HG03039 (cell line): ENCODE results near the gene UBE2E1.
A peak's percentile ranks its signal among the peaks of the same experiment; 100 is the strongest.

Experiments used
- ATAC-seq: cut with Tn5 transposase; IDR thresholded peaks from one replicate; pipeline ENCODE4 v1.9.1; 2021; ENCODE audit warnings: mild to moderate bottlenecking, moderate library complexity; ENCODE audit not compliant: unreplicated experiment

Gene UBE2E1

GRCh38 chr3:23819599-23820360 lies 14.0 kb downstream of the UBE2E1 start:
- no peak for ATAC-seq

DNA sequence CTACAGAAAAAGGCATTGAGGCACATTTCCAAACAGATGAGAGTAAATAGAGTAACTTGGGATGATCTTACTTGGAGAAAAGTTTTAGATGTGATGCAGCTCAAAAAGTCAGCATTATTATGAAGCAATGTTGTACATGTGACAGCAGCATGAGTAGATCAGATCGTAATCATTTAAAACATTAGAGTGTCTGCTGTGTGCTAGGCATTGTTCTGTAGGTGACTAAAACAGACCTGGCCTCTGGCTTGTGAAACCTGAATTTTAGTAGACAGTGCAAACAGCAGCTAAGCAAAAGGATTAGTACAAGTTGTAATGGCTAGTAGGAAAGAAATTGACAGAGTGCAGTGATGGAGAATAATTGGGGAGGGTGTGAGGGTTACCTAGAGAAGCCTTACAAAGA lies 15.1 kb downstream of the UBE2E1 start:
- no peak for ATAC-seq

GRCh38 chr3:23821858-23822257 lies 16.1 kb downstream of the UBE2E1 start:
- ATAC-seq, result no peak

GRCh38 chr3:23822559-23822958 lies 16.8 kb downstream of the UBE2E1 start:
- ATAC-seq, result no peak

- ATAC-seq, result no peak
These were observed 17.9 kb downstream of the UBE2E1 start for GRCh38 chr3:23823620-23824019.

- no peak for ATAC-seq
These were observed 19.1 kb downstream of the UBE2E1 start for GRCh38 chr3:23824699-23825444.

DNA sequence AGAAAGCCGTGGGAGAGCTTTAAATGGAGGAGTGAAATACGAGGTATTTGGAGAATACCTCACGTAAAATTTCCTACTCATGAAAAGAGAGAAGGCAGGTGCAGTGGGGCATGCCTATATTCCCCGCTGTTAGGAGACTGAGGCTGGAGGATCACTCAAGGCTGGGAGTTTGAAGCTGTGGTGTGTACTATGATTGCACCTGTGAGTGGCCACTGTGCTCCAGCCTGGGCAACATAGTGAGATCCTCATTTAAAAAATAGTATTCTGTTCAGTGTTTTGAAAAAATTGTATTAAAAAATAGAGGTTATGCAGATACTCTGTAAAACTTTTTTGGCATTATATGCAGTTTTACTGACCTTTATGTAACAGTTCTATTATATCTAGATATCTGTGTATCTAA lies 20.0 kb downstream of the UBE2E1 start:
- no peak for ATAC-seq

GRCh38 chr3:23826382-23827064 lies 20.8 kb downstream of the UBE2E1 start:
- no peak for ATAC-seq

DNA sequence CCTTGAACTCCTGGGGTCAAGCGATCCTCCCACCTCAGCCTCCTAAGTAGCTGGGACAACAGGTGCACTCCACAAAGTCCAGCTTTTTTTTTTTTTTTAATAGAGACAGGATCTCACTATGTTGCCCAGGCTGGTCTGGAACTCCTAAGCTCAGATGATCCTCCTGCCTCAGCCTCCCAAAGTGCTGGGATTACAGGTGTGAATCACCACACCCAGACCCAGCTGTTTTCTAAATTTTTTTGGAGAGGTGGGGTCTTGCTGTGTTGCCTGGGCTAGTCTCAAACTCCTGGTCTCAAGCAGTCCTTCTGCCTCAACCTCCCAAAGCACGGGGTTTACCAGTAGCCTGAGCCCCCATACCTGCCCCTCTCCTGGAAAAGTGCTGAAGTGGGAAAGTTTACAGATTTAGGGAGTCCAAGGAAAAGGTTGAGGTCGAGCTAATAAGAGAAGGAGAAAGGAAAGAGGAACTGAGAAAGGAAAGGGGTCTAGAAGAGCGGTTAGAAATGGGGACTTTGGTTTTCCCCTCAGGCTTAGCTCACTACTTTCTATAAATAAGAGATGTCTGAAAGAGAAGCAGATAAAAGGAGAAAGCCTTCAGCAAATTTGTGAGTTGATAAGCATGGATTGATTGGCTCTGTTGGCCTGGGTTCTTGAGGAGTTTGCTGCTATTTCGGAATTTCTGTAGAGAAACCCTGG lies 23.6 kb downstream of the UBE2E1 start:
- peak; percentile 47 for ATAC-seq

DNA sequence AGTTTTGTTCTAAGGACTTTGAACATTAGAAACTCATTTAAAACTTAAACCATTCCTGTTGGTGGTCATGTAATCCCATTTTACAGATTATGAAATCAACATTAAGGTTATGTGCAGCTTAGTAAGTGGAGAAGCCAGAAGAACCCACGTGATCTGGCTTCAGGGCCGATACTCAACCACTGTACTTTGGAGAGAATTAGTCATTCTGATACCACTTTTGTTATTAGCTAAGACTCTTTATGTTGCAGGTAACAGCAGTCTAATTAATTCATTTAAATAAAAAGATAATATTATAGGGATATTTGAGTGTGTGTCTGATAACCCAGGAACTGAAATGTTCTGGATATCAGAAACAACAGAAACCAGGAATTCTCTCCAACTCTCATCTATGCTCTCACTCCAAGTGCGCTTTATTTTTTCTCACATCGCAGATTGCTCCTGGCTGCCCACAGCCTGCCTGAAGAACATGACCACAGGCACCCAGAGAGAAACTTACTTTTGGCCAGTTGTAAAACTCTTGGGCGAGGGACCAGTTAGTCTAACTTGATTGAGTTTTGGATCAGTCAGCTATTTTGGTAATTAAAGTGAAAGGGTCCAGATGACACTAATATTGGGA lies 25.2 kb downstream of the UBE2E1 start:
- ATAC-seq, result peak; percentile 87

- peak; percentile 14 for ATAC-seq
These were observed 26.0 kb downstream of the UBE2E1 start for GRCh38 chr3:23831517-23832394.

GRCh38 chr3:23832523-23832922 lies 26.8 kb downstream of the UBE2E1 start:
- ATAC-seq, result no peak

- ATAC-seq, result no peak
These were observed 28.5 kb downstream of the UBE2E1 start for GRCh38 chr3:23834082-23834870.

DNA sequence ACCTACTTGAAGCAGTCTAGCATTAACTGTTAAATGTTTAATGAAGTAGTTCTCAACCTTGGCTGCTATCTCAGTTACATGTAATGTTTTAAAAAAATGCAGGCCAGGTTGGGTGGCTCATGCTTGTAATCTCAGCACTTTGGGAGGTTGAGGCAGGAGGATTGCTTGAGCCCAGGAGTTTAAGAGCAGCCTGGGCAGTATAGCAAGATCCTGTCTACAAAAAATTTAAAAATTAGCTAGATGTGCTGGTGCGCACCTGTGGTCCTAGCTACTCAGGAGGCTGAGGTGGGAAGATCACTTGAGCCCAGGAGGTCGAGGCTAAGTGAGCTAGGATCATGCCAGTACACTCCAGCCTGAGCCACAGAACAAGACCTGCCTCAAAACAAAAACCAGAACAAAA lies 29.3 kb downstream of the UBE2E1 start:
- ATAC-seq, result no peak

- no peak for ATAC-seq
These were observed 30.0 kb downstream of the UBE2E1 start for GRCh38 chr3:23835802-23836201.

DNA sequence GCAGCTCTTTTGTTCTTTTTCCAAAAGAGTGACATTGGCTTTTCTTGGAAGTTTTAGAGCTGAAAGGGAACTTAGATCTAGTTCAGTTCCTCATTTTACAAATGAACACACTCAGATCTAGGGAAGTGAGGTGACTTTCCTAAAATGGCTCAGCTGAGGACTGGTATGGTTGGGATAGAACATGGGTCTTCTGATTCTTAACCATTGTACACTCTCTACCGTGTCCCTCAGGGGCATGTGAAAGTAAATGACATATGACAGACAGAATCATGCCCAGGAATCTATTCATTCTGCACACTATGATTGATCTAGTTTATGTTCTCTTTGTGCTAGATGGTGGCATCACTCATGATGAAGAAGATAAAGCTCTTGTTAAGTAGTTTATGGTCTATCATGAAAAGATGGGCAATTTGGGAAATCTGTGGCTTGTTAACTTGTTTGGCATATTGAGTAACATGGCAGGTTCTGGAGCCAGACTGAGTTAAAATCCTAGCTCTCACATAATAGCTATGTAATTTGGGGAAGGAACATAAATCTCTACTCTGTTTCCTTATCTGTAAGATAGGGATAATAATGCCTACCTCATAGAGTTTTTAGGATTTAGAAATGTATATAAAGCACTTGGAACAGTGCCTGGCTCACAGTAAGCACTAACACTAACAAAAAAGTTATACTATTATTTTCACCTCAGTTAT lies 30.9 kb downstream of the UBE2E1 start:
- ATAC-seq, result peak; percentile 38

GRCh38 chr3:23837286-23837685 lies 31.5 kb downstream of the UBE2E1 start:
- no peak for ATAC-seq

- ATAC-seq, result no peak
These were observed 31.9 kb downstream of the UBE2E1 start for GRCh38 chr3:23837691-23838090.
